ENCODE measurements around the gene GRIP2.

The GRIP2 gene

GRCh38 chr3:14505001-14505802 is 34.9 kb downstream of the GRIP2 start:
- DNase-seq = no peak

- DNase-seq = no peak
Measured at GRCh38 chr3:14503706-14504065, 36.5 kb downstream of the GRIP2 start.

GRCh38 chr3:14503033-14503705 is 37.0 kb downstream of the GRIP2 start:
- DNase-seq = no peak

- DNase-seq = no peak
Measured at GRCh38 chr3:14502472-14502871, 37.7 kb downstream of the GRIP2 start.

DNA sequence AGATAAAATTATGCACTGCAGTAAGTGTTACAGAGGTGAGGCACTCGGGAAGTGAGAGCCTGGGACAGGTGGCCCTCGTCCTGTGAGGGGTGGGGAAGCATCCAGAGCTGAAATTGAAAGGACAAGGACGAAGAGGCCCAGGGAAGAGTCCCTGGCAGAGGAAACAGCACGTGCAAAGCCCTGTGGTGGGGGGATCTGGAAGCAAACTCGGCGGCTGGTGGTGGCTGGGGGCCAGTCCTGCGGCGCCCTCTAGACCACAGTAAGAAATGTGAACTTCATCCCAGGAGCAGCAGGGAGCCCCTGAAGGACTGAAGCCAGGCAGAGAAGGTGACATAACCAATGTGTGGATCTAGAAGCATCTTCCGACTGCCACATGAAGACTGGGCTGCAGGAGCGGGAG is 42.8 kb downstream of the GRIP2 start:
- no peak for DNase-seq

DNA sequence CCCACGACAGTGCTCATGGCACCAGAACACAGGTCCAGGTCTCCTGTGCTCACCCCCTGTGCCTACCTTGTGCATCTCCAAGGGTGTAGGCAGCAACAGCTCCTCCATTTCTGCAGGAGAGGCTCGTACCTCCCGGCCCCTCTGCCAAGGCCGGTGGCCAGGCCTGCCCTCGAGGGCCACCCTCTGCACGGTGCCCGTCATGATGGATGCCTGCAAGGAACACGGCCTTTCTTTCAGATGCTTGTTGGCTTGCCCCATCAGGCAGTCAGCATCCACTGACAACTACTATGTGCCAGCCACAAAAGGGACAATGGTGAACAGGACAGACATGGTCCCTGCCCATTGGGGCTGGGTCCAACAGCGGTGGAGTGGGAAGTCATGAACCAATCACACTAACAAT is 43.8 kb downstream of the GRIP2 start:
- DNase-seq = no peak

DNA sequence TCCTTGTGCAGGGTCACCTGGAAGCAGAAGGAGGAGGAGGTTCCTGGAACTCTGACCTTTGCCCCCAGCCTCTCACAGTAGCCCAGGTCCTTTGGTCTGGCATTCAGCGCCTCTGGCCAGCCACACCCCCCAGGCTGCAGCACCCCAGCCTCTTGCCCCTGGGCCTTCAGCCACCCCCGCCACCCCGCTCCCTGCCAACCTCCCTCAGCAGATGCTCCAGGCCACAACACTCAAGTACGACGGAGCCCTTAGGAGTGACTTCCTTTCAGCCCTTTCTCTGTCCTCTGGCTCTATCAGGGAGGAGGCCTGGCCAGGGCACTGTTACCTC is 45.2 kb downstream of the GRIP2 start:
- no peak for DNase-seq

- no peak for DNase-seq
Measured at GRCh38 chr3:14494279-14494972, 45.7 kb downstream of the GRIP2 start.

- DNase-seq = no peak
Measured at GRCh38 chr3:14492948-14493881, 46.9 kb downstream of the GRIP2 start.

DNA sequence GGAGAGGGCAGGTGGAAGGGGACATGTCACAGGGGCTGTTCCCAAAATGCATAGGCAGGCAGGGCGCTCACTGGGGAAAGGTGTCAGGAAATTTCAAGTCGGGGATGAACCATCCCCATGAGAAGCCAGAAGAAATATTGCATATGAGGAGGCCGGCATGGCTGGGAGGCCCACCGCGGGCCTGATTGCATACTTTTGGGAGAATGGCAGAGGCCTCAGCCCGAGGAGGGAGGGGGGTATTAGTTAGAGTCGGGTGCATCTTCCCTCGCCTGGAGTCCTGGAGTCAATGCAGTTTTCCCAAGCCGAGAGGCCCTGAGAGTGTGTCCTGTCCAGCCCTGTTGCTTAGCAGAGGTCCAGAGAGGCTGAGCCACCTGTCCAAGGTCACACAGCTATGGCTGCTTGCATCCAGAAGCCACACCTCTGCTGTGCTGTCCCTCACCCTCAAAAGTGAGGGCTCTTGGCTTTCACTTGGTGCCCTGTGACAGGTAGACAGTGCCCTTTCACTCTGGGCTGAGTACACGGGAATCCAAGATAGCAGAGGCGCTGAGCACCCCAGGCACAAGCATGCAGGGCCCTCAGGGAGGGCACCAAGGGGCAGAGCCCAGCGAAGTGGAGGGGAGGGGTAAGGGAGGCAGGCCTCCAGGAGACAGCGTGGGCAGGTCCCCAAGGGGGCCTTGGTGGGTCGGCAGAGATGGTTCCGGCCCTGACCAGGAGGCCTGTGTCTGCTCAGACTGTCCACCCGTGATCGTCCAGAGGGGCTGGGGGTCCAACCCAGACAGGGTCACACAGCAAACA is 48.5 kb downstream of the GRIP2 start:
- DNase-seq = no peak

GRCh38 chr3:14490831-14491230 is 49.3 kb downstream of the GRIP2 start:
- DNase-seq = no peak

DNA sequence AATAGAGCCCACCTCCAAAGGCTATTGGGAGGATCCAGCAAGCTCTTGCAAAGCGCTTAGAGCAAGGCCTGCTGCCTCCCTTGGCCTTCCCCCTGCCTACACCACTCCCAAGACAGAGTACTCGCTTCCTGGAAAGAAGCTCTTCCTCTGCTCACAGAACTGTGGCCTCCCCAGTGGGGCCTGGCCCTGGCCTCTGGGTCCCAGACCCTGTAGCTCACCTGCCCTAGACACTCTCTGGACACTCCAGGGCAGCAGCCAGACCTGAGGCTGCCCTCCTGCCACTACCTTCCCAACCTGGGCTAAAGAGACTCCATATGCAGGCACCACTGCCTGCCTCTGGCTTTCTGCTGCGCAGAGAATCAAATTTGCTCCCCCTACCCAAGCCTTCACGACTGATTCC is 49.9 kb downstream of the GRIP2 start:
- DNase-seq = no peak

DNA sequence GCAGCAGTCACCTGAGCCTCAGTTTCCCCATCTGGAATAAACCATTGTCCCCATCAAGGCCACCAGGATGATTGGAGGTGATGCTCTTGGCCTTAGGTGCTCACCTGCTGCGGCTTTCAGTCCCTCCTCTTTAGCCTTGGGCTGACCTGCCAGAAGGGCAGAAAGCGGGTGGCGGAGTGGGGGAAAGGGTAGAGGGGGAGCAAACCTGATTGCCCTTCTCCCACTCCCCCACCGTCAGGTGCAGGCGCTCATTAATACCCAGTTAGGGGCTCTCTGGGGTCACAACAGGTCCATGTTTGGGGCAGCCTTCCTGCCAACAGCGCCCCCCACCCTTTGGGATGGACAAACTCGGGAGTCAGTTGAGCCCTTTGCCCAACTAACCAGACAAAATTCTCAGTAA is 50.5 kb downstream of the GRIP2 start:
- DNase-seq = no peak

GRCh38 chr3:14488286-14489041 is 51.7 kb downstream of the GRIP2 start:
- no peak for DNase-seq

GRCh38 chr3:14487821-14488220 is 52.3 kb downstream of the GRIP2 start:
- no peak for DNase-seq

- no peak for DNase-seq
Measured at GRCh38 chr3:14487086-14487485, 53.1 kb downstream of the GRIP2 start.

- no peak for DNase-seq
Measured at GRCh38 chr3:14486460-14486859, 53.7 kb downstream of the GRIP2 start.

DNA sequence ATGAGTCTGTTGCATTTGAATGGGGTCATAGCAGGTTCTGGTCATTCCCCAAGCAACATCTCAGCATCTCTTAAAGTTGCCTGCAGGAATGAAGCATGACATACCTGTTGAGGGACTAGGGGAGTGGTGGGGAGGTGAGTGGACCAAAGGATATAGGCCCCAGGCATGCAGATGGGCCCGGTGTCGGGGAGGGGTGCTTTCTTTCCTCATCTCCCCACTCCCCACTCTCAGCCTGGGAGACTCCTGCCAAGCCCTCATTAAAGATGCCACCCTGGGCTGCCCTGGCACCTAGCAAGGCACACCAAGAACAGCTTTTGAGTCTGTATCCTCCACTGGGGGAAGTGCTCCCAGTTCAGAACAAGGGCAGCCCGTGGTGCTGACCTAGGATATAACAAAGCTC is 54.2 kb downstream of the GRIP2 start:
- no peak for DNase-seq

- DNase-seq = no peak
Measured at GRCh38 chr3:14484741-14485140, 55.4 kb downstream of the GRIP2 start.

GRCh38 chr3:14483286-14483685 is 56.9 kb downstream of the GRIP2 start:
- no peak for DNase-seq

DNA sequence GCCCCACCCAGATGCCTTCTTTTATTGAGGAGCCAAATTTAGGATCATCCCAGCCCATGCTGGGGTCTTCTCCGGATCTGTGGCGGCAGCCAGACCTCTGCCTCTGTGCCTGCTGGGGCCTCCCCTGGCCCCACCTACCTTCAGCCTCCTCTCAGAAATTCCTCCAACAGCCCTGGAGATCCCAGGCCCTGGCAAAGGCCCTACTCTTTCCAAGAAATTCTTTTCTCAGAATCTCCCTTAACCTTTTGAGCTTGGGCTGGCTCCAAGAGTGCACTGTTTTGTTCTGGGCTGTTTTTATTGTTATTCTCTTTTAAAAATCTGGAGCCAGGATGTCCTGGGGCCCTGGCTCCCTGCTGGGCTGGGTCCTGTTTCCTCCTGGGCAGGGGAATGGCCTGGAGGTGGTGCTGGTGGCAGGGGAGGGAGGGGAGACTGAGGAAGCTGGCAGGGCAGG is 57.8 kb downstream of the GRIP2 start:
- no peak for DNase-seq
